Ovary (tissue), 3 donors: ENCODE data around the gene TCF4.

Experiments used
- POLR2A ChIP-seq: fragments of 450-650 bp; IDR thresholded peaks from one replicate; pipeline ENCODE4 v1.6.1; 2017; ENCODE audit warnings: antibody characterized with exemption, mild to moderate bottlenecking, moderate library complexity
- TF ChIP-seq, protein P1 (sequence below), 3 donors: fragments of 450-650 bp in 2 of 3; fragments of 200-600 bp in 1 of 3; IDR thresholded peaks; one replicate each; pipeline versions ENCODE4 v1.5.1 to v1.8.0; 2016 to 2022; ENCODE audit warnings: antibody characterized with exemption in 3 of 3, mild to moderate bottlenecking in 1 of 3
- donor health status: DM: no; HTN: no; CAD: no.

DNA sequence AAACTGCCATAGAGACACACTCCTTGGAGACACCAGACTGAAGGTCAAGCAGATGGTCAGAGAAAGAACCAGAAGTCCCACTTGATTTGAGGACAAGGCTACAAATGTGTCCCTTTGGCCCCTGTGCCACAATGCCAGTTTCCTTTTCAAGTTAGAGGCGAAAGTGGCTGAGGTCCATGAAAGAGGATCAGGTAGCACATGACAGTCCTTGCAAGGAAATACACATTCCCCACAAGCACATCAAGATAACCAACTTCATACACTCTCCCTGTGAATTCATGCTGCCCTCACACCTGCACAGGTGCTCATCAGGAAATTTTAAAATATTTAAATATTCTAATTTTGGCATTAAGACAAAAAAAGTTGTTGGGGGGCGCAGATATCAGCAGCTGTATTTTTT, 218.6 kb downstream of the TCF4 start:
- TF ChIP-seq, protein P1, sequence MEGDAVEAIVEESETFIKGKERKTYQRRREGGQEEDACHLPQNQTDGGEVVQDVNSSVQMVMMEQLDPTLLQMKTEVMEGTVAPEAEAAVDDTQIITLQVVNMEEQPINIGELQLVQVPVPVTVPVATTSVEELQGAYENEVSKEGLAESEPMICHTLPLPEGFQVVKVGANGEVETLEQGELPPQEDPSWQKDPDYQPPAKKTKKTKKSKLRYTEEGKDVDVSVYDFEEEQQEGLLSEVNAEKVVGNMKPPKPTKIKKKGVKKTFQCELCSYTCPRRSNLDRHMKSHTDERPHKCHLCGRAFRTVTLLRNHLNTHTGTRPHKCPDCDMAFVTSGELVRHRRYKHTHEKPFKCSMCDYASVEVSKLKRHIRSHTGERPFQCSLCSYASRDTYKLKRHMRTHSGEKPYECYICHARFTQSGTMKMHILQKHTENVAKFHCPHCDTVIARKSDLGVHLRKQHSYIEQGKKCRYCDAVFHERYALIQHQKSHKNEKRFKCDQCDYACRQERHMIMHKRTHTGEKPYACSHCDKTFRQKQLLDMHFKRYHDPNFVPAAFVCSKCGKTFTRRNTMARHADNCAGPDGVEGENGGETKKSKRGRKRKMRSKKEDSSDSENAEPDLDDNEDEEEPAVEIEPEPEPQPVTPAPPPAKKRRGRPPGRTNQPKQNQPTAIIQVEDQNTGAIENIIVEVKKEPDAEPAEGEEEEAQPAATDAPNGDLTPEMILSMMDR (IDR thresholded peaks at IDR 0.05), result no peak
- TF ChIP-seq POLR2A, result no peak
